NOMO-1 (cell line): ENCODE measurements around the gene NCKIPSD.

Source experiments
- DNase-seq, 2 experiments: peaks; one replicate each; lab custom pipeline; 2025; ENCODE audit not compliant: unreplicated experiment in 2 of 2; lab: John Stamatoyannopoulos, UW

The NCKIPSD gene

GRCh38 chr3:48651771-48652170, 33.9 kb downstream of the NCKIPSD start:
- no peak for DNase-seq

GRCh38 chr3:48650723-48651122, 35.0 kb downstream of the NCKIPSD start:
- DNase-seq, result no peak

- DNase-seq, result no peak
These were observed 37.4 kb downstream of the NCKIPSD start for GRCh38 chr3:48648188-48648850.

- no peak for DNase-seq
These were observed 38.0 kb downstream of the NCKIPSD start for GRCh38 chr3:48647714-48648113.

GRCh38 chr3:48644898-48645760, 40.6 kb downstream of the NCKIPSD start:
- DNase-seq, result no peak

- DNase-seq, result no peak
These were observed 43.1 kb downstream of the NCKIPSD start for GRCh38 chr3:48642605-48643004.

- DNase-seq, result no peak
These were observed 44.3 kb downstream of the NCKIPSD start for GRCh38 chr3:48641396-48641795.

- DNase-seq, result no peak
These were observed 45.6 kb downstream of the NCKIPSD start for GRCh38 chr3:48639944-48640606.

- DNase-seq, result no peak
These were observed 48.4 kb downstream of the NCKIPSD start for GRCh38 chr3:48637305-48637704.

GRCh38 chr3:48636149-48636655, 49.5 kb downstream of the NCKIPSD start:
- no peak for DNase-seq

GRCh38 chr3:48635222-48636021, 50.3 kb downstream of the NCKIPSD start, which contains the start of gene SLC26A6:
Gene SLC26A6 (minus strand): TSS chr3:48635461. CDS start chr3:48635393, 68 bp downstream.
- peak; percentile 94 to 97 for DNase-seq

- DNase-seq, result peak in 1 of 2 experiments; percentile 42
These were observed 51.0 kb downstream of the NCKIPSD start for GRCh38 chr3:48634661-48635221.

- no peak for DNase-seq
These were observed 52.0 kb downstream of the NCKIPSD start for GRCh38 chr3:48633743-48634142.

GRCh38 chr3:48633256-48633655, 52.5 kb downstream of the NCKIPSD start:
- DNase-seq, result no peak

GRCh38 chr3:48631516-48632448, 53.9 kb downstream of the NCKIPSD start:
- no peak for DNase-seq

- DNase-seq, result no peak
These were observed 54.9 kb downstream of the NCKIPSD start for GRCh38 chr3:48630833-48631232.

GRCh38 chr3:48630407-48630806, 55.3 kb downstream of the NCKIPSD start:
- no peak for DNase-seq

- DNase-seq, result no peak
These were observed 55.8 kb downstream of the NCKIPSD start for GRCh38 chr3:48629894-48630293.
